Muscle layer of duodenum (tissue), 2 donors: ENCODE results near the gene C11orf16.
"Not testable (repeated sequence)": the region's sequence is repeated elsewhere in the genome, so short reads cannot be mapped to it uniquely, and the experiment has no call there.

Experiments
- H3K27ac ChIP-seq: one replicate; pipeline ENCODE4 v1.7.0; 2013; ENCODE audit warnings: mild to moderate bottlenecking, low read length
- H3K27me3 ChIP-seq: one replicate; pipeline ENCODE4 v1.7.0; 2013; ENCODE audit warnings: low read depth, mild to moderate bottlenecking, control low read depth, low read length
- H3K36me3 ChIP-seq, 2 donors: one replicate each; pipeline ENCODE4 v1.7.0; 2013; ENCODE audit warnings: low read length in 2 of 2, control low read depth in 1 of 2, mild to moderate bottlenecking in 1 of 2; ENCODE audit not compliant: insufficient read depth in 2 of 2, control insufficient read depth in 1 of 2
- H3K4me1 ChIP-seq, 2 donors: one replicate each; pipeline ENCODE4 v1.7.0; 2013; ENCODE audit warnings: low read length in 2 of 2, mild to moderate bottlenecking in 2 of 2, control low read depth in 1 of 2, moderate library complexity in 1 of 2; ENCODE audit not compliant: insufficient read depth in 2 of 2, control insufficient read depth in 1 of 2
- H3K4me3 ChIP-seq, 2 donors: one replicate each; pipeline ENCODE4 v1.7.0; 2013; ENCODE audit warnings: low read length in 2 of 2, low read depth in 1 of 2, mild to moderate bottlenecking in 1 of 2
- H3K9me3 ChIP-seq, 2 donors: one replicate each; pipeline ENCODE4 v1.7.0; 2013; ENCODE audit warnings: low read length in 2 of 2, control low read depth in 1 of 2, mild to moderate bottlenecking in 1 of 2; ENCODE audit not compliant: control insufficient read depth in 1 of 2
- donor health status: healthy.

Gene C11orf16

GRCh38 chr11:8913961-8914660, 18.6 kb downstream of the C11orf16 start:
- peaks cover 18 to 35% of the 10 kb centered on the region in 2 donors for H3K4me1 ChIP-seq
- peak overlapping the region; percentile 67 for H3K27ac ChIP-seq
- H3K4me3 ChIP-seq: peak overlapping the region; percentile 21 to 35
- no peaks in the 10 kb centered on the region for H3K9me3 ChIP-seq
- H3K27me3 ChIP-seq: no peaks in the 10 kb centered on the region
- H3K36me3 ChIP-seq: peaks cover 5 to 8% of the 10 kb centered on the region in 2 donors

GRCh38 chr11:8911029-8911823, 21.5 kb downstream of the C11orf16 start, which contains the start of gene AKIP1:
AKIP1 (plus strand) TSS chr11:8911189; CDS start chr11:8911450, 261 bp downstream.
- Histone ChIP-seq H3K9me3 (no peaks in the 10 kb centered on the region), H3K27me3 (no peaks in the 10 kb centered on the region), H3K4me1 (peaks cover 12 to 28% of the 10 kb centered on the region in 2 donors)

GRCh38 chr11:8910649-8911026, 22.1 kb downstream of the C11orf16 start:
- Histone ChIP-seq H3K36me3 (no peaks in the 10 kb centered on the region), H3K4me1 (peaks cover 12 to 28% of the 10 kb centered on the region in 2 donors), H3K27me3 (no peaks in the 10 kb centered on the region), H3K27ac (no peak overlapping the region), H3K4me3 (peak overlapping the region; percentile 71 to 95), H3K9me3 (no peaks in the 10 kb centered on the region)

More at GRCh38 chr11:8911029-8911823, 21.5 kb downstream of the C11orf16 start, which contains the start of gene AKIP1:
- peak within 1 kb of the TSS; percentile 75 for H3K27ac ChIP-seq
- no peaks in the 10 kb centered on the region for H3K36me3 ChIP-seq
- H3K4me3 ChIP-seq: peak within 1 kb of the TSS; percentile 71 to 95

- H3K4me1 ChIP-seq: peaks cover 0 to 9% of the 10 kb centered on the region in 2 donors
- H3K4me3 ChIP-seq: no peak overlapping the region
- H3K27ac ChIP-seq: no peak overlapping the region
- H3K9me3 ChIP-seq: no peaks in the 10 kb centered on the region
- no peaks in the 10 kb centered on the region for H3K27me3 ChIP-seq
- no peaks in the 10 kb centered on the region for H3K36me3 ChIP-seq
Measured at GRCh38 chr11:8908099-8908498, 24.6 kb downstream of the C11orf16 start.

- H3K27ac ChIP-seq: no peak overlapping the region
- no peaks in the 10 kb centered on the region for H3K36me3 ChIP-seq
- H3K4me1 ChIP-seq: peaks cover 0 to 4% of the 10 kb centered on the region in 2 donors
- no peak overlapping the region for H3K4me3 ChIP-seq
- no peaks in the 10 kb centered on the region for H3K27me3 ChIP-seq
- no peaks in the 10 kb centered on the region for H3K9me3 ChIP-seq
Measured at GRCh38 chr11:8907116-8907515, 25.6 kb downstream of the C11orf16 start.

GRCh38 chr11:8905528-8906165, 27.1 kb downstream of the C11orf16 start:
- H3K36me3 ChIP-seq: no peaks in the 10 kb centered on the region
- no peaks in the 10 kb centered on the region for H3K9me3 ChIP-seq
- peaks cover 0 to 4% of the 10 kb centered on the region in 2 donors for H3K4me1 ChIP-seq
- no peaks in the 10 kb centered on the region for H3K27me3 ChIP-seq
- H3K27ac ChIP-seq: no peak overlapping the region
- H3K4me3 ChIP-seq: no peak overlapping the region

GRCh38 chr11:8899119-8899753, 33.5 kb downstream of the C11orf16 start:
- H3K4me3 ChIP-seq: no peak overlapping the region
- H3K4me1 ChIP-seq: no peaks in the 10 kb centered on the region
- H3K9me3 ChIP-seq: peaks cover 5 to 6% of the 10 kb centered on the region in 2 donors
- no peaks in the 10 kb centered on the region for H3K36me3 ChIP-seq
- no peaks in the 10 kb centered on the region for H3K27me3 ChIP-seq
- no peak overlapping the region for H3K27ac ChIP-seq

GRCh38 chr11:8891185-8891584, 41.6 kb downstream of the C11orf16 start:
- not testable (repeated sequence) for H3K27me3 ChIP-seq, H3K4me3 ChIP-seq, H3K36me3 ChIP-seq, H3K9me3 ChIP-seq, H3K27ac ChIP-seq, H3K4me1 ChIP-seq

- Histone ChIP-seq H3K27me3 (no peaks in the 10 kb centered on the region), H3K36me3 (no peaks in the 10 kb centered on the region), H3K4me1 (no peaks in the 10 kb centered on the region), H3K9me3 (no peaks in the 10 kb centered on the region), H3K4me3 (no peak overlapping the region), H3K27ac (no peak overlapping the region)
Measured at GRCh38 chr11:8886322-8886721, 46.4 kb downstream of the C11orf16 start.

GRCh38 chr11:8881585-8881984, 51.2 kb downstream of the C11orf16 start:
- not testable (repeated sequence) for H3K36me3 ChIP-seq, H3K9me3 ChIP-seq, H3K4me3 ChIP-seq, H3K27me3 ChIP-seq, H3K4me1 ChIP-seq, H3K27ac ChIP-seq

GRCh38 chr11:8878771-8879170, 54.0 kb downstream of the C11orf16 start:
- Histone ChIP-seq H3K27ac (no peak overlapping the region), H3K27me3 (no peaks in the 10 kb centered on the region), H3K4me1 (peaks cover 0 to 3% of the 10 kb centered on the region in 2 donors), H3K36me3 (no peaks in the 10 kb centered on the region), H3K9me3 (no peaks in the 10 kb centered on the region), H3K4me3 (no peak overlapping the region)
